Keratinocyte (primary cell): ENCODE results near the gene ATF4. TPM values are rescaled to one million over a fixed set of nuclear protein-coding genes. Genes with fewer than 3 reads are reported as not detected.

Experiments
- DNase-seq: peaks from one replicate; pipeline ENCODE4 v3.0.0-alpha.2; 2011; ENCODE audit warnings: low read depth, missing footprints, low spot score
- FAIRE-seq: peaks from 2 replicates; lab custom pipeline; 2011; peaks lifted over from hg19 to GRCh38; lab: Jason Lieb, UNC
- H2AFZ ChIP-seq: 2 replicates; pipeline ENCODE4 v1.6.0; 2012; ENCODE audit warnings: low read length, control low read depth, inconsistent platforms; ENCODE audit not compliant: control insufficient read depth
- H3K27ac ChIP-seq: 2 replicates; pipeline ENCODE4 v1.5.1; 2011; ENCODE audit warnings: low read length; ENCODE audit not compliant: control insufficient read depth, insufficient read depth
- H3K27me3 ChIP-seq: 3 replicates; pipeline ENCODE4 v1.6.0; 2011; ENCODE audit warnings: low read length; ENCODE audit not compliant: control insufficient read depth, insufficient read depth; ENCODE audit errors: extremely low read depth
- H3K36me3 ChIP-seq, 2 experiments: 2 replicates in 1 of 2; 3 replicates in 1 of 2; pipeline ENCODE4 v1.5.1; 2011; ENCODE audit warnings: low read length in 2 of 2, mild to moderate bottlenecking in 1 of 2; ENCODE audit not compliant: control insufficient read depth in 2 of 2, insufficient read depth in 2 of 2; ENCODE audit errors: extremely low read depth in 1 of 2
- H3K4me1 ChIP-seq: 3 replicates; pipeline ENCODE4 v1.5.1; 2011; ENCODE audit warnings: low read length; ENCODE audit not compliant: control insufficient read depth, insufficient read depth; ENCODE audit errors: extremely low read depth
- H3K4me2 ChIP-seq: 3 replicates; pipeline ENCODE4 v1.6.0; 2011; ENCODE audit warnings: low read depth, low read length; ENCODE audit not compliant: control insufficient read depth, insufficient read depth; ENCODE audit errors: extremely low read depth
- H3K4me3 ChIP-seq, 3 experiments: fragments of 200-600 bp in 1 of 3; sonication (generic) in 1 of 3; 2 replicates in 2 of 3; 3 replicates in 1 of 3; pipeline ENCODE4 v1.5.1; 2011 to 2016; ENCODE audit warnings: low read length in 3 of 3, mild to moderate bottlenecking in 3 of 3, control low read depth in 2 of 3, inconsistent platforms in 1 of 3, low read depth in 1 of 3, mixed read lengths in 1 of 3, mixed run types in 1 of 3, moderate library complexity in 1 of 3; ENCODE audit not compliant: control insufficient read depth in 2 of 3, insufficient read depth in 2 of 3; ENCODE audit errors: extremely low read depth in 1 of 3
- H3K79me2 ChIP-seq: 2 replicates; pipeline ENCODE4 v1.6.0; 2012; ENCODE audit warnings: low read length; ENCODE audit not compliant: control insufficient read depth, insufficient read depth
- H3K9ac ChIP-seq: 3 replicates; pipeline ENCODE4 v1.6.0; 2011; ENCODE audit warnings: low read length; ENCODE audit not compliant: control insufficient read depth, insufficient read depth; ENCODE audit errors: extremely low read depth
- H3K9me1 ChIP-seq: 3 replicates; pipeline ENCODE4 v1.6.0; 2011; ENCODE audit warnings: low read length; ENCODE audit not compliant: control insufficient read depth, insufficient read depth; ENCODE audit errors: extremely low read depth
- H3K9me3 ChIP-seq: 2 replicates; pipeline ENCODE4 v1.5.1; 2012; ENCODE audit warnings: low read depth, low read length; ENCODE audit not compliant: control insufficient read depth
- H4K20me1 ChIP-seq: 3 replicates; pipeline ENCODE4 v1.6.0; 2011; ENCODE audit warnings: low read length; ENCODE audit not compliant: control insufficient read depth, insufficient read depth; ENCODE audit errors: extremely low read depth
- EZH2 ChIP-seq: IDR thresholded peaks from one replicate; pipeline ENCODE4 v1.6.1; 2012; ENCODE audit warnings: inconsistent platforms, mild to moderate bottlenecking, low read length, moderate library complexity
- dilution Hi-C: fragments of 300-500 bp; cut with MboI; formaldehyde crosslinking; loops from one replicate; pipeline ENCODE4 v1.7.0; 2020; ENCODE audit warnings: low sequenced_read_pairs; ENCODE audit not compliant: extremely low pct_ligation_motif_present
- polyA plus RNA-seq, 5 experiments: library from polyadenylated mRNA; depleted of rRNA in 3 of 5; stranded (reverse) in 3 of 5; stranded (forward) in 1 of 5; unstranded in 1 of 5; fragments of >200 nt; gene quantifications; 1 replicate in 1 of 5; 2 replicates in 3 of 5; 3 replicates in 1 of 5; pipeline versions ENCODE4 v1.2.1 to v1.2.3, GENCODE V29; 2011 to 2012; ENCODE audit warnings: missing spikeins in 2 of 5, low read depth in 1 of 5, low replicate concordance in 1 of 5
- TF ChIP-seq, protein P1 (sequence below), 3 experiments: IDR thresholded peaks in 1 of 3; conservative IDR thresholded peaks in 1 of 3; optimal IDR thresholded peaks in 1 of 3; 2 replicates in 2 of 3; 3 replicates in 1 of 3; pipeline versions ENCODE3 to v1.5.1; 2011; ENCODE audit warnings: low read length in 3 of 3, mild to moderate bottlenecking in 3 of 3, moderate library complexity in 2 of 3, control low read depth in 1 of 3, inconsistent platforms in 1 of 3; ENCODE audit not compliant: insufficient read depth in 2 of 3; ENCODE audit errors: extremely low read depth in 1 of 3

The ATF4 gene
- polyA plus RNA-seq, 1 donor (not counting 4 experiments of a cell fraction or from before 2014, with no cell fraction given): 629 TPM

DNA sequence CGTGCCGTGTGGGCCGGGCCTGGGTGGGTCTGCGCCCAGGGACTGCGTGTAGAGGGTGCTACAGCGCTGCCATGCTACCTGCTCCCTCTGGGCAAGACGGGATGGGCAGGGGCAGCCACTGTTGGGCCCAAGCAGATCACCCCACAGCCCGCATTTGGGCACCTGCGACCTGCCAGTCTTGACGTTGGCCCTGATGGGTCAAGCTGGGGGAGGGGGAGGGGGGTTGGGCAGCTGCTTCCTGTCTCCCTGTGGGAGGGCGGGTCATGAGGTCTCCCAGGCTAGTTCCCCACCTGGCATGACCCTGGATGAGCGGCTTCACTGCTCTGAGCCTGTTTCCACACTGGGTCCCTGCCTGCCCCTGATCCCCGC, 15.0 kb downstream of the ATF4 start:
- Histone ChIP-seq H3K79me2 (peaks cover 20% of the 10 kb centered on the region), H3K4me1 (peaks cover 20% of the 10 kb centered on the region), H3K27ac (no peak overlapping the region), H3K4me3 (no peak overlapping the region), H3K9me1 (no peaks in the 10 kb centered on the region), H3K4me2 (no peak overlapping the region), H3K36me3 (peaks cover under 1 to 3% of the 10 kb centered on the region in 2 experiments), H3K27me3 (no peaks in the 10 kb centered on the region), H3K9ac (no peak overlapping the region), H4K20me1 (no peaks in the 10 kb centered on the region), H3K9me3 (no peaks in the 10 kb centered on the region), H2AFZ (no peak overlapping the region)
- dilution Hi-C loops: no loop called here
- DNase-seq (no peak), FAIRE-seq (no peak)
- TF ChIP-seq EZH2: no peak
- TF ChIP-seq, protein P1, sequence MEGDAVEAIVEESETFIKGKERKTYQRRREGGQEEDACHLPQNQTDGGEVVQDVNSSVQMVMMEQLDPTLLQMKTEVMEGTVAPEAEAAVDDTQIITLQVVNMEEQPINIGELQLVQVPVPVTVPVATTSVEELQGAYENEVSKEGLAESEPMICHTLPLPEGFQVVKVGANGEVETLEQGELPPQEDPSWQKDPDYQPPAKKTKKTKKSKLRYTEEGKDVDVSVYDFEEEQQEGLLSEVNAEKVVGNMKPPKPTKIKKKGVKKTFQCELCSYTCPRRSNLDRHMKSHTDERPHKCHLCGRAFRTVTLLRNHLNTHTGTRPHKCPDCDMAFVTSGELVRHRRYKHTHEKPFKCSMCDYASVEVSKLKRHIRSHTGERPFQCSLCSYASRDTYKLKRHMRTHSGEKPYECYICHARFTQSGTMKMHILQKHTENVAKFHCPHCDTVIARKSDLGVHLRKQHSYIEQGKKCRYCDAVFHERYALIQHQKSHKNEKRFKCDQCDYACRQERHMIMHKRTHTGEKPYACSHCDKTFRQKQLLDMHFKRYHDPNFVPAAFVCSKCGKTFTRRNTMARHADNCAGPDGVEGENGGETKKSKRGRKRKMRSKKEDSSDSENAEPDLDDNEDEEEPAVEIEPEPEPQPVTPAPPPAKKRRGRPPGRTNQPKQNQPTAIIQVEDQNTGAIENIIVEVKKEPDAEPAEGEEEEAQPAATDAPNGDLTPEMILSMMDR (optimal IDR thresholded peaks at IDR 0.05 in 1 of 3, IDR thresholded peaks at IDR 0.05 in 1 of 3, conservative IDR thresholded peaks at IDR 0.05 in 1 of 3; ENCODE audit: extremely low read depth in 1 of 3, insufficient read depth in 2 of 3, low read length in 3 of 3): no peak

DNA sequence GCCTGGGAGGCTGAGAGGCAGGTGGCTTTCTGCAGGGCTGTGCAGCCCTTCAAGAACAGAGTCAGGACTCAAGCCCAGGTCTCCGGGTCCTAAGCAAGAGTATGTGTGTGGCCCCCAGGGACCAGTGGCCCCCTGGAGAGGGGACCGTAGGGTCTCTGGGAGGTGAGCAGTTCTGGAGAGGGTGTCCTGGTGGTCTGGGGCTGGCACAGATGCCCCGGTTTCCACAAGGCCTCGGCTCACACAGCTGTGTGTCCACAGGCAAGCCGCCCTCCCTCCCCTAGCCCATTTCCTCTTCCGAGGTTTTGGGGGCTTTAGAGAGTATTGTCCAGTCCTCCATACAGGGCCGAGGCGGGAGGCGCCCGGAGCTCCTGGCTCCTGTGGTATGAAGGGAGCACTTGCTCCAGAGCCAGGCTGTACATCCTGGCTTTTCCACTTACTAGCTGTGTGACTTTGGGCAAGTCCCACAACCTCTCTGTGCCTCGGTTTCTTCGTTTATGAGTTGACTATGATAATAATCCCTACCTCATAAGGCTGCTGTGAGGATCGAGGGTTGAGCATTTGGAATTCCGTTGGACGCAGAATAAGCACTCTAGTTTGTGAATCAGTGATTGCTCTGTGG, 15.6 kb downstream of the ATF4 start:
- H4K20me1 ChIP-seq: no peaks in the 10 kb centered on the region
- no peak overlapping the region for H3K9ac ChIP-seq
- H3K9me1 ChIP-seq: no peaks in the 10 kb centered on the region
- H3K27ac ChIP-seq: no peak overlapping the region
- no peaks in the 10 kb centered on the region for H3K9me3 ChIP-seq
- H3K4me1 ChIP-seq: peaks cover 18% of the 10 kb centered on the region
- no peak overlapping the region for H2AFZ ChIP-seq
- dilution Hi-C loops: no loop called here
- TF ChIP-seq, protein P1 (optimal IDR thresholded peaks at IDR 0.05 in 1 of 3, IDR thresholded peaks at IDR 0.05 in 1 of 3, conservative IDR thresholded peaks at IDR 0.05 in 1 of 3; ENCODE audit: extremely low read depth in 1 of 3, insufficient read depth in 2 of 3, low read length in 3 of 3): no peak
- TF ChIP-seq EZH2: no peak
- H3K36me3 ChIP-seq: peaks cover 0 to 1% of the 10 kb centered on the region in 2 experiments
- FAIRE-seq (no peak), DNase-seq (no peak)
- no peaks in the 10 kb centered on the region for H3K27me3 ChIP-seq
- no peak overlapping the region for H3K4me2 ChIP-seq
- H3K4me3 ChIP-seq: no peak overlapping the region
- H3K79me2 ChIP-seq: peaks cover 15% of the 10 kb centered on the region
